GM18511 (cell line): Measurements from ENCODE around the gene CNTN1.

Experiments
- ATAC-seq: cut with Tn5 transposase; IDR thresholded peaks from one replicate; pipeline ENCODE4 v1.9.1; 2021; ENCODE audit warnings: mild to moderate bottlenecking, moderate library complexity; ENCODE audit not compliant: unreplicated experiment

Gene CNTN1

GRCh38 chr12:40691913-40692764 lies at the start of gene CNTN1:
Gene CNTN1 (plus strand): TSS chr12:40692439.
- ATAC-seq: peak; percentile 82

GRCh38 chr12:40643506-40643905 lies 48.7 kb upstream of the CNTN1 start:
- no peak for ATAC-seq

- ATAC-seq: no peak
Measured at GRCh38 chr12:40643976-40644375, 48.3 kb upstream of the CNTN1 start.

- no peak for ATAC-seq
Measured at GRCh38 chr12:40644708-40645107, 47.5 kb upstream of the CNTN1 start.

- ATAC-seq: no peak
Measured at GRCh38 chr12:40645361-40645760, 46.9 kb upstream of the CNTN1 start.

- ATAC-seq: no peak
Measured at GRCh38 chr12:40646456-40646855, 45.8 kb upstream of the CNTN1 start.

- no peak for ATAC-seq
Measured at GRCh38 chr12:40646911-40647310, 45.3 kb upstream of the CNTN1 start.

- ATAC-seq: no peak
Measured at GRCh38 chr12:40647651-40648050, 44.6 kb upstream of the CNTN1 start.

GRCh38 chr12:40648519-40648918 lies 43.7 kb upstream of the CNTN1 start:
- no peak for ATAC-seq

- ATAC-seq: no peak
Measured at GRCh38 chr12:40650038-40650704, 42.1 kb upstream of the CNTN1 start.

GRCh38 chr12:40655451-40655850 lies 36.8 kb upstream of the CNTN1 start:
- no peak for ATAC-seq

- ATAC-seq: no peak
Measured at GRCh38 chr12:40662366-40662765, 29.9 kb upstream of the CNTN1 start.

GRCh38 chr12:40663781-40664180 lies 28.5 kb upstream of the CNTN1 start:
- ATAC-seq: no peak

- ATAC-seq: no peak
Measured at GRCh38 chr12:40668099-40668529, 24.1 kb upstream of the CNTN1 start.

- ATAC-seq: no peak
Measured at GRCh38 chr12:40672741-40673271, 19.4 kb upstream of the CNTN1 start.

- no peak for ATAC-seq
Measured at GRCh38 chr12:40681148-40681547, 11.1 kb upstream of the CNTN1 start.

GRCh38 chr12:40684986-40685385 lies 7.3 kb upstream of the CNTN1 start:
- ATAC-seq: no peak

- no peak for ATAC-seq
Measured at GRCh38 chr12:40688085-40688725, 4.0 kb upstream of the CNTN1 start.

GRCh38 chr12:40689576-40689975 lies 2.7 kb upstream of the CNTN1 start:
- ATAC-seq: no peak

GRCh38 chr12:40692765-40693206 lies 547 bp downstream of the CNTN1 start:
- peak; percentile 31 for ATAC-seq

GRCh38 chr12:40693207-40693821 lies 1.1 kb downstream of the CNTN1 start:
- ATAC-seq: peak; percentile 19
